Measurements from ENCODE around the gene BRD3OS. TPM values are rescaled to one million over a fixed set of nuclear protein-coding genes. Genes with fewer than 3 reads are reported as not detected.

The BRD3OS gene
- total and polyA plus RNA-seq, 2 of the 13 experiments (the other 11 are each of a cell fraction or from before 2014, with no cell fraction given), result 4.9 to 5.7 TPM

GRCh38 chr9:134004131-134004873, 21.0 kb upstream of the BRD3OS start (continued):
- TF ChIP-seq RXRB (CRISPR knock-in tag; IDR thresholded peaks at IDR 0.05; ENCODE audit: borderline replicate concordance) (peak; percentile 23; the same call in 1 of the 2 replicates), CEBPG (CRISPR knock-in tag; IDR thresholded peaks at IDR 0.05) (no peak), SMC3 (IDR thresholded peaks at IDR 0.05; ENCODE audit: low read length) (no peak), ZNF850 (CRISPR knock-in tag; conservative IDR thresholded peaks at IDR 0.05) (no peak), TFAP4 (IDR thresholded peaks at IDR 0.05; ENCODE audit: borderline replicate concordance, low read depth) (peak; percentile 85; the same call in 1 of the 2 replicates), ZNF367 (CRISPR knock-in tag; IDR thresholded peaks at IDR 0.05; ENCODE audit: borderline replicate concordance) (no peak), POLR2G (IDR thresholded peaks at IDR 0.05; ENCODE audit: low read depth, low read length) (no peak), ZNF264 (CRISPR knock-in tag; IDR thresholded peaks at IDR 0.05) (no peak), ZNF781 (CRISPR knock-in tag; IDR thresholded peaks at IDR 0.05; ENCODE audit: borderline replicate concordance, not compliant biosample characterization) (no peak), ZBTB7A (CRISPR knock-in tag; IDR thresholded peaks at IDR 0.05) (no peak), GATAD1 (CRISPR knock-in tag; IDR thresholded peaks at IDR 0.05) (no peak), ZNF574 (CRISPR knock-in tag; IDR thresholded peaks at IDR 0.05) (no peak), ZNF761 (CRISPR knock-in tag; conservative IDR thresholded peaks at IDR 0.05) (no peak)
